MM.1S (cell line): ENCODE measurements around the gene GVQW3.

Source experiments
- CTCF ChIP-seq: fragments of 300-600 bp; sonication (generic); IDR thresholded peaks from 2 replicates; pipeline ENCODE4 v1.5.1; 2016; ENCODE audit warnings: antibody characterized with exemption, low read length, mixed read lengths
- EZH2 ChIP-seq: fragments of 300-600 bp; sonication (generic); optimal IDR thresholded peaks from 2 replicates; pipeline ENCODE3; 2017; ENCODE audit warnings: low read depth, mild to moderate bottlenecking, antibody characterized with exemption, low read length, mixed read lengths
- EZH2phosphoT487 ChIP-seq: fragments of 300-600 bp; sonication (generic); IDR thresholded peaks from 2 replicates; pipeline ENCODE4 v1.6.1; 2018; ENCODE audit warnings: antibody characterized with exemption, low read length

- no peak for TF ChIP-seq CTCF
- no peak for TF ChIP-seq EZH2phosphoT487
- TF ChIP-seq EZH2 = no peak
Observed at GRCh38 chr11:76443268-76443980, 62.3 kb downstream of the GVQW3 start.
